DOHH2 (cell line): ENCODE measurements around the gene PIP4K2B.

Experiments used
- CTCF ChIP-seq: fragments of 200-600 bp; sonication (generic); IDR thresholded peaks from one replicate; pipeline ENCODE4 v1.5.1; 2014; ENCODE audit warnings: antibody characterized with exemption, mild to moderate bottlenecking, low read depth, low read length; ENCODE audit not compliant: poor library complexity, severe bottlenecking
- EZH2phosphoT487 ChIP-seq: fragments of 200-600 bp; sonication (generic); IDR thresholded peaks from 2 replicates; pipeline ENCODE4 v1.6.1; 2017; ENCODE audit warnings: borderline replicate concordance, mild to moderate bottlenecking, antibody characterized with exemption, low read length, moderate library complexity, mixed read lengths

GRCh38 chr17:38746004-38746848 is 53.1 kb downstream of the PIP4K2B start:
- TF ChIP-seq CTCF (no peak), EZH2phosphoT487 (no peak)
